CD4-positive, alpha-beta T cell treated with Interleukin-21 for 1 hour (primary cell): ENCODE data around the gene MORN4.
"Not testable (repeated sequence)": the region's sequence is repeated elsewhere in the genome, so short reads cannot be mapped to it uniquely, and the experiment has no call there.

Source experiments
- DNase-seq: peaks from one replicate; pipeline ENCODE4 v3.0.0-alpha.2; 2020

MORN4 gene

GRCh38 chr10:97640868-97641811 is 7.8 kb upstream of the MORN4 start:
- peak; percentile 19 for DNase-seq

- peak; percentile 99 for DNase-seq
These were observed 7.0 kb upstream of the MORN4 start, which contains the start of gene PI4K2A for GRCh38 chr10:97640174-97640867. TSS of gene PI4K2A (plus strand) at chr10:97640671. CDS start at chr10:97640743, 72 bp downstream.

GRCh38 chr10:97639090-97639489 is 5.8 kb upstream of the MORN4 start:
- not testable (repeated sequence) for DNase-seq

- no peak for DNase-seq
These were observed 2.3 kb upstream of the MORN4 start for GRCh38 chr10:97635577-97635976.

- peak; percentile 34 for DNase-seq
These were observed 621 bp upstream of the MORN4 start for GRCh38 chr10:97633921-97634320.

GRCh38 chr10:97631098-97631497 is 2.2 kb downstream of the MORN4 start:
- no peak for DNase-seq

GRCh38 chr10:97629289-97629688 is 4.0 kb downstream of the MORN4 start:
- no peak for DNase-seq

GRCh38 chr10:97628228-97628627 is 5.1 kb downstream of the MORN4 start:
- no peak for DNase-seq

- no peak for DNase-seq
These were observed 5.6 kb downstream of the MORN4 start for GRCh38 chr10:97627731-97628130.

- no peak for DNase-seq
These were observed 10.0 kb downstream of the MORN4 start for GRCh38 chr10:97623277-97623676.

GRCh38 chr10:97618733-97619132 is 14.6 kb downstream of the MORN4 start:
- DNase-seq: no peak

- DNase-seq: no peak
These were observed 15.0 kb downstream of the MORN4 start for GRCh38 chr10:97618285-97618684.

GRCh38 chr10:97612386-97612785 is 20.9 kb downstream of the MORN4 start:
- no peak for DNase-seq

GRCh38 chr10:97611473-97611872 is 21.8 kb downstream of the MORN4 start:
- DNase-seq: no peak

- DNase-seq: no peak
These were observed 24.2 kb downstream of the MORN4 start for GRCh38 chr10:97608991-97609561.

- DNase-seq: no peak
These were observed 26.1 kb downstream of the MORN4 start for GRCh38 chr10:97607095-97607636.

GRCh38 chr10:97601268-97602215 is 31.8 kb downstream of the MORN4 start:
- no peak for DNase-seq

GRCh38 chr10:97600616-97601015 is 32.7 kb downstream of the MORN4 start:
- DNase-seq: no peak

- no peak for DNase-seq
These were observed 34.1 kb downstream of the MORN4 start for GRCh38 chr10:97599272-97599619.

GRCh38 chr10:97598407-97599271 is 34.7 kb downstream of the MORN4 start:
- no peak for DNase-seq

GRCh38 chr10:97597778-97598177 is 35.5 kb downstream of the MORN4 start:
- DNase-seq: no peak
